ENCODE results near the gene ATG2B.

DNA sequence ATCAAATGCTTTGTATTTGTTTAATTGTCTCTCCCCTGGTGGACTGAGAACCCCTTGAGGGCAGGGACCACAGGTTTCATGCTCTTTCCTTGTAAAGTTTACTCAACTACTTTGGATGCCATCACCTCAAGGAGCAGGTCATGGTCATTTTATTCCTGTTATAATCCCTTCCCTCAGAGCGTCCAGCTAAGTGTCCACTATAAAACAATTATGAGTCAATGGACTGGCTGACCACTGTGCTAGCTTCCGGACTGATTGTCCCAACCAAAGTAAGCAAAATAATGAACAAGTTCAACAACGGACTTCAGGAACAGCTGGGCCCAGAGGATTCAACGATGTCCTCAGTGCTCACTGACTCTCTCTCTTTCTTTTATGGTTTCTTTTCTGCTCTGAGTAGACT, 47.0 kb upstream of the ATG2B start:
- TF ChIP-seq, protein P1, sequence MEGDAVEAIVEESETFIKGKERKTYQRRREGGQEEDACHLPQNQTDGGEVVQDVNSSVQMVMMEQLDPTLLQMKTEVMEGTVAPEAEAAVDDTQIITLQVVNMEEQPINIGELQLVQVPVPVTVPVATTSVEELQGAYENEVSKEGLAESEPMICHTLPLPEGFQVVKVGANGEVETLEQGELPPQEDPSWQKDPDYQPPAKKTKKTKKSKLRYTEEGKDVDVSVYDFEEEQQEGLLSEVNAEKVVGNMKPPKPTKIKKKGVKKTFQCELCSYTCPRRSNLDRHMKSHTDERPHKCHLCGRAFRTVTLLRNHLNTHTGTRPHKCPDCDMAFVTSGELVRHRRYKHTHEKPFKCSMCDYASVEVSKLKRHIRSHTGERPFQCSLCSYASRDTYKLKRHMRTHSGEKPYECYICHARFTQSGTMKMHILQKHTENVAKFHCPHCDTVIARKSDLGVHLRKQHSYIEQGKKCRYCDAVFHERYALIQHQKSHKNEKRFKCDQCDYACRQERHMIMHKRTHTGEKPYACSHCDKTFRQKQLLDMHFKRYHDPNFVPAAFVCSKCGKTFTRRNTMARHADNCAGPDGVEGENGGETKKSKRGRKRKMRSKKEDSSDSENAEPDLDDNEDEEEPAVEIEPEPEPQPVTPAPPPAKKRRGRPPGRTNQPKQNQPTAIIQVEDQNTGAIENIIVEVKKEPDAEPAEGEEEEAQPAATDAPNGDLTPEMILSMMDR (IDR thresholded peaks at IDR 0.05) = no peak
- TF ChIP-seq POLR2AphosphoS5 (IDR thresholded peaks at IDR 0.05) = no peak
- no peak for TF ChIP-seq POLR2A (IDR thresholded peaks at IDR 0.05)

Measured in prostate gland (tissue), 2 donors.